ENCODE data around the gene NCAM2.

DNA sequence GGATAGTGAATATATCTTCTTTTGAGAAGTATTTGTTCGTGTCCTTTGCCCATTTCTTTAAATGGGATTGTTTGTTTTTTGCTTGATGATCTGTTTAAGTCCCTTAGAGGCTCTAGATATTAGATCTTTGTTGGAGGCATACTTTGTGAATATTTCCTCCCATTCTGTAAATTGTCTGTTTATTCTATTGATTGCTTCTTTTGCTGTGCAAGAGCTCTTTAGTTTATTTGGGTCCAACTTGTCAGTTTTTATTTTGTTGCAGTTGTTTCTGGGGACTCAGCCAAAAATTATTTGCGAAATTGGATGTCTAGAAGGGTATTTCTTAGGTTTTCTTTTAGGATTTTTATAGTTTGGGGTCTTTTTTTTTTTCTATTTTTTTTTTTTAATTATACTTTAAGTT, 302.8 kb downstream of the NCAM2 start:
- TF ChIP-seq, protein P1, sequence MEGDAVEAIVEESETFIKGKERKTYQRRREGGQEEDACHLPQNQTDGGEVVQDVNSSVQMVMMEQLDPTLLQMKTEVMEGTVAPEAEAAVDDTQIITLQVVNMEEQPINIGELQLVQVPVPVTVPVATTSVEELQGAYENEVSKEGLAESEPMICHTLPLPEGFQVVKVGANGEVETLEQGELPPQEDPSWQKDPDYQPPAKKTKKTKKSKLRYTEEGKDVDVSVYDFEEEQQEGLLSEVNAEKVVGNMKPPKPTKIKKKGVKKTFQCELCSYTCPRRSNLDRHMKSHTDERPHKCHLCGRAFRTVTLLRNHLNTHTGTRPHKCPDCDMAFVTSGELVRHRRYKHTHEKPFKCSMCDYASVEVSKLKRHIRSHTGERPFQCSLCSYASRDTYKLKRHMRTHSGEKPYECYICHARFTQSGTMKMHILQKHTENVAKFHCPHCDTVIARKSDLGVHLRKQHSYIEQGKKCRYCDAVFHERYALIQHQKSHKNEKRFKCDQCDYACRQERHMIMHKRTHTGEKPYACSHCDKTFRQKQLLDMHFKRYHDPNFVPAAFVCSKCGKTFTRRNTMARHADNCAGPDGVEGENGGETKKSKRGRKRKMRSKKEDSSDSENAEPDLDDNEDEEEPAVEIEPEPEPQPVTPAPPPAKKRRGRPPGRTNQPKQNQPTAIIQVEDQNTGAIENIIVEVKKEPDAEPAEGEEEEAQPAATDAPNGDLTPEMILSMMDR (IDR thresholded peaks at IDR 0.05; ENCODE audit: poor library complexity), result no peak
- TF ChIP-seq EZH2phosphoT487 (IDR thresholded peaks at IDR 0.05; ENCODE audit: low read depth, severe bottlenecking, unreplicated experiment) (no peak), EZH2 (IDR thresholded peaks at IDR 0.05; ENCODE audit: borderline replicate concordance) (no peak)

Measured in hepatocyte (in vitro differentiated cells).